Small intestine (tissue), 7 donors: ENCODE data around the gene HBEGF. TPM values are rescaled to one million over a fixed set of nuclear protein-coding genes. Genes with fewer than 3 reads are reported as not detected.

Source experiments
- DNase-seq, 2 donors: peaks; one replicate each; pipeline versions ENCODE4 v3.0.0 to v3.0.0-alpha.2; 2013
- FAIRE-seq: peaks from 2 replicates; lab custom pipeline; 2012; peaks lifted over from hg19 to GRCh38; lab: Jason Lieb, UNC
- H3K27ac ChIP-seq, 3 donors: one replicate each; pipeline ENCODE4 v1.5.1; 2013; ENCODE audit warnings: low read length in 2 of 3, mild to moderate bottlenecking in 2 of 3, control low read depth in 1 of 3, inconsistent platforms in 1 of 3, low read depth in 1 of 3, moderate library complexity in 1 of 3
- H3K27me3 ChIP-seq, 3 donors: one replicate each; pipeline ENCODE4 v1.6.1; 2013; ENCODE audit warnings: low read length in 3 of 3, inconsistent platforms in 1 of 3; ENCODE audit not compliant: control insufficient read depth in 3 of 3, insufficient read depth in 3 of 3
- H3K36me3 ChIP-seq, 3 donors: one replicate each; pipeline ENCODE4 v1.6.1; 2013; ENCODE audit warnings: low read length in 3 of 3, inconsistent platforms in 1 of 3, low read depth in 1 of 3, mild to moderate bottlenecking in 1 of 3, moderate library complexity in 1 of 3; ENCODE audit not compliant: control insufficient read depth in 3 of 3, insufficient read depth in 2 of 3
- H3K4me1 ChIP-seq, 3 donors: one replicate each; pipeline ENCODE4 v1.6.1; 2013; ENCODE audit warnings: low read length in 2 of 3, inconsistent platforms in 1 of 3, low read depth in 1 of 3, mild to moderate bottlenecking in 1 of 3, moderate library complexity in 1 of 3; ENCODE audit not compliant: control insufficient read depth in 3 of 3, insufficient read depth in 2 of 3
- H3K4me3 ChIP-seq, 3 donors: one replicate each; pipeline ENCODE4 v1.5.1; 2013; ENCODE audit warnings: low read length in 3 of 3, control low read depth in 1 of 3, inconsistent platforms in 1 of 3, low read depth in 1 of 3, mild to moderate bottlenecking in 1 of 3, moderate library complexity in 1 of 3
- H3K9me3 ChIP-seq, 2 donors: one replicate each; pipeline ENCODE4 v1.6.1; 2013; ENCODE audit warnings: low read depth in 1 of 2, low read length in 1 of 2; ENCODE audit not compliant: control insufficient read depth in 2 of 2, insufficient read depth in 1 of 2
- WGBS, 3 donors: extraction: QIAGEN DNeasy Blood & Tissue Kit; methylation state at CpG; one replicate each; pipeline ENCODE4 v1.1.7; 2013; 5-methylcytosine and 5-hydroxymethylcytosine counted together
- polyA plus RNA-seq, 4 donors: library from polyadenylated mRNA; stranded (reverse) in 3 of 4; unstranded in 1 of 4; fragments of 200-250 nt in 3 of 4; fragments of 120-200 nt in 1 of 4; gene quantifications; one replicate each; pipeline versions ENCODE4 v1.2.1 to v1.2.3, GENCODE V29; 2013
- donor health status: healthy with polysubstance abuse.
- donor health status: control.
- donor health status: control.
- donor health status: Bipolar disorder and iron deficiency.
- donor health status: healthy.

Gene HBEGF
- polyA plus RNA-seq, 4 donors: 2.1 to 18.1 (median 13.8) TPM

GRCh38 chr5:140325486-140325885 is 20.9 kb downstream of the HBEGF start:
- Histone ChIP-seq H3K4me1 (no peaks in the 10 kb centered on the region), H3K27ac (no peak overlapping the region)
- FAIRE-seq: no peak

GRCh38 chr5:140324617-140325241 is 21.7 kb downstream of the HBEGF start:
- no peaks in the 10 kb centered on the region for H3K4me1 ChIP-seq
- no peak for FAIRE-seq
- no peak overlapping the region for H3K27ac ChIP-seq

More at GRCh38 chr5:140325486-140325885, 20.9 kb downstream of the HBEGF start:
- Histone ChIP-seq H3K27me3 (no peaks in the 10 kb centered on the region), H3K36me3 (no peaks in the 10 kb centered on the region), H3K9me3 (no peaks in the 10 kb centered on the region), H3K4me3 (no peak overlapping the region)
- DNase-seq: no peak
- WGBS, 3 donors: 83 to 92% (median 84%) methylated on average over 3 of the region's 3 CpGs

GRCh38 chr5:140324041-140324600 is 22.3 kb downstream of the HBEGF start:
- FAIRE-seq (no peak), DNase-seq (no peak)
- Histone ChIP-seq H3K9me3 (no peaks in the 10 kb centered on the region), H3K4me3 (no peak overlapping the region), H3K4me1 (no peaks in the 10 kb centered on the region), H3K27ac (no peak overlapping the region), H3K27me3 (no peaks in the 10 kb centered on the region), H3K36me3 (no peaks in the 10 kb centered on the region)
- WGBS, 3 donors: 81 to 88% (median 84%) methylated on average over 5 of the region's 5 CpGs

More at GRCh38 chr5:140324617-140325241, 21.7 kb downstream of the HBEGF start:
- no peaks in the 10 kb centered on the region for H3K36me3 ChIP-seq
- WGBS, 3 donors: 50 to 80% (median 67%) methylated on average over 1 of the region's 1 CpG
- no peaks in the 10 kb centered on the region for H3K27me3 ChIP-seq
- H3K9me3 ChIP-seq: no peaks in the 10 kb centered on the region
- no peak for DNase-seq
- H3K4me3 ChIP-seq: no peak overlapping the region

- no peaks in the 10 kb centered on the region for H3K9me3 ChIP-seq
- H3K27me3 ChIP-seq: no peaks in the 10 kb centered on the region
- H3K4me1 ChIP-seq: no peaks in the 10 kb centered on the region
- FAIRE-seq: no peak
- WGBS, 3 donors: 73 to 80% (median 77%) methylated on average over 9 of the region's 9 CpGs
- no peak for DNase-seq
- H3K36me3 ChIP-seq: no peaks in the 10 kb centered on the region
- H3K27ac ChIP-seq: peak overlapping the region in 1 of 3 donors; percentile 26
- no peak overlapping the region for H3K4me3 ChIP-seq
Observed at GRCh38 chr5:140322751-140323731, 23.4 kb downstream of the HBEGF start.

- no peaks in the 10 kb centered on the region for H3K27me3 ChIP-seq
- no peak overlapping the region for H3K4me3 ChIP-seq
- DNase-seq (peak in 1 of 2 donors; percentile 53), FAIRE-seq (no peak)
- WGBS, 3 donors: 82 to 95% (median 90%) methylated on average over 2 of the region's 2 CpGs
- no peaks in the 10 kb centered on the region for H3K9me3 ChIP-seq
- peak overlapping the region in 1 of 3 donors; percentile 32 for H3K27ac ChIP-seq
- no peaks in the 10 kb centered on the region for H3K36me3 ChIP-seq
- H3K4me1 ChIP-seq: no peaks in the 10 kb centered on the region
Observed at GRCh38 chr5:140321796-140322195, 24.6 kb downstream of the HBEGF start.

GRCh38 chr5:140319833-140320232 is 26.6 kb downstream of the HBEGF start:
- H3K27me3 ChIP-seq: no peaks in the 10 kb centered on the region
- H3K36me3 ChIP-seq: no peaks in the 10 kb centered on the region
- no peak overlapping the region for H3K4me3 ChIP-seq
- DNase-seq: no peak
- 91 to 100% (median 93%) methylated on average over 1 of the region's 1 CpG for WGBS, 3 donors
- no peak overlapping the region for H3K27ac ChIP-seq
- H3K4me1 ChIP-seq: no peaks in the 10 kb centered on the region
- FAIRE-seq: no peak
- no peaks in the 10 kb centered on the region for H3K9me3 ChIP-seq

GRCh38 chr5:140318792-140319191 is 27.6 kb downstream of the HBEGF start:
- no peak overlapping the region for H3K4me3 ChIP-seq
- DNase-seq (peak in 1 of 2 donors; percentile 31), FAIRE-seq (no peak)
- no peaks in the 10 kb centered on the region for H3K4me1 ChIP-seq
- no peak overlapping the region for H3K27ac ChIP-seq
- H3K27me3 ChIP-seq: no peaks in the 10 kb centered on the region
- 47 to 80% (median 68%) methylated on average over 4 of the region's 4 CpGs for WGBS, 3 donors
- H3K36me3 ChIP-seq: no peaks in the 10 kb centered on the region
- no peaks in the 10 kb centered on the region for H3K9me3 ChIP-seq

- H3K27ac ChIP-seq: no peak overlapping the region
- no peaks in the 10 kb centered on the region for H3K9me3 ChIP-seq
- DNase-seq (no peak), FAIRE-seq (no peak)
- no peaks in the 10 kb centered on the region for H3K36me3 ChIP-seq
- H3K27me3 ChIP-seq: no peaks in the 10 kb centered on the region
- H3K4me1 ChIP-seq: no peaks in the 10 kb centered on the region
- no peak overlapping the region for H3K4me3 ChIP-seq
- WGBS, 3 donors: 71 to 84% (median 82%) methylated on average over 5 of the region's 5 CpGs
Observed at GRCh38 chr5:140317859-140318258, 28.5 kb downstream of the HBEGF start.
